A673 (cell line): ENCODE results near the gene MASP2. TPM values are rescaled to one million over a fixed set of nuclear protein-coding genes. Genes with fewer than 3 reads are reported as not detected.

Experiments used
- BruUV-seq: library from RNA; stranded (reverse); fragments of 400-500 nt; replicated peaks from 2 replicates; lab custom pipeline; 2021; lab: Mats Ljungman, UMichigan
- CTCF ChIA-PET: fragments of 300-600 bp; sonication (Branson Sonifier 250); formaldehyde crosslinking; loops from one replicate; lab custom pipeline; 2022; ENCODE audit warnings: antibody characterized with exemption; lab: Charles Lee
- POLR2A ChIA-PET: fragments of 300-600 bp; sonication (Branson Sonifier 250); formaldehyde crosslinking; loops from one replicate; lab custom pipeline; 2022; ENCODE audit warnings: antibody characterized with exemption; ENCODE audit not compliant: low non-redundant PET; lab: Charles Lee
- DNase-seq: peaks from one replicate; pipeline ENCODE4 v3.0.0-alpha.2; 2015; ENCODE audit warnings: low spot score
- H3K27ac ChIP-seq: fragments of 200-600 bp; sonication (generic); 2 replicates; pipeline ENCODE4 v1.5.1; 2016; ENCODE audit warnings: mixed run types, low read depth, mild to moderate bottlenecking, mixed read lengths, antibody characterized with exemption, low read length; ENCODE audit not compliant: poor library complexity, severe bottlenecking
- H3K27me3 ChIP-seq: fragments of 200-600 bp; sonication (generic); replicated peaks from 2 replicates; pipeline ENCODE4 v1.6.1; 2017; ENCODE audit warnings: mixed run types, low read depth, mild to moderate bottlenecking, mixed read lengths, antibody characterized with exemption, low read length; ENCODE audit not compliant: insufficient read depth, poor library complexity
- H3K36me3 ChIP-seq: fragments of 200-600 bp; sonication (generic); 2 replicates; pipeline ENCODE4 v1.6.1; 2016; ENCODE audit warnings: mixed run types, mild to moderate bottlenecking, mixed read lengths, antibody characterized with exemption, low read length; ENCODE audit not compliant: insufficient read depth, poor library complexity, severe bottlenecking
- H3K4me1 ChIP-seq: fragments of 200-600 bp; sonication (generic); 2 replicates; pipeline ENCODE4 v1.6.1; 2017; ENCODE audit warnings: mixed run types, mild to moderate bottlenecking, mixed read lengths, antibody characterized with exemption, low read length; ENCODE audit not compliant: insufficient read depth, poor library complexity, severe bottlenecking
- H3K4me3 ChIP-seq: fragments of 200-600 bp; sonication (generic); 2 replicates; pipeline ENCODE4 v1.5.1; 2016; ENCODE audit warnings: low read depth, mixed run types, mild to moderate bottlenecking, mixed read lengths, low read length; ENCODE audit not compliant: poor library complexity, severe bottlenecking
- H3K9me3 ChIP-seq: fragments of 200-600 bp; sonication (generic); 2 replicates; pipeline ENCODE4 v1.6.1; 2016; ENCODE audit warnings: mixed run types, low read depth, mild to moderate bottlenecking, mixed read lengths, antibody characterized with exemption, low read length; ENCODE audit not compliant: poor library complexity, severe bottlenecking
- EZH2 ChIP-seq: fragments of 200-600 bp; sonication (generic); IDR thresholded peaks from 2 replicates; pipeline ENCODE4 v1.6.1; 2017; ENCODE audit warnings: borderline replicate concordance, low read depth, mild to moderate bottlenecking, mixed read lengths, antibody characterized with exemption, low read length; ENCODE audit not compliant: poor library complexity, severe bottlenecking
- intact Hi-C: fragments of 100-400 bp; cut with micrococcal nuclease; formaldehyde crosslinking; loops from one replicate; pipeline ENCODE4 v1.10.0; 2022; ENCODE audit not compliant: unreplicated experiment
- total RNA-seq: library from RNA; stranded (reverse); gene quantifications from 2 replicates; pipeline ENCODE4 v1.2.3, GENCODE V29; 2021
- TF ChIP-seq, protein P1 (sequence below): fragments of 300-800, 200-600 bp; sonication (generic); conservative IDR thresholded peaks from 2 replicates; pipeline ENCODE4 v1.5.1; 2017; ENCODE audit warnings: low read depth, mild to moderate bottlenecking, antibody characterized with exemption, low read length, moderate library complexity, mixed read lengths

MASP2 gene
- total RNA-seq, 1 experiment from 2014 or later = 0.69 TPM

DNA sequence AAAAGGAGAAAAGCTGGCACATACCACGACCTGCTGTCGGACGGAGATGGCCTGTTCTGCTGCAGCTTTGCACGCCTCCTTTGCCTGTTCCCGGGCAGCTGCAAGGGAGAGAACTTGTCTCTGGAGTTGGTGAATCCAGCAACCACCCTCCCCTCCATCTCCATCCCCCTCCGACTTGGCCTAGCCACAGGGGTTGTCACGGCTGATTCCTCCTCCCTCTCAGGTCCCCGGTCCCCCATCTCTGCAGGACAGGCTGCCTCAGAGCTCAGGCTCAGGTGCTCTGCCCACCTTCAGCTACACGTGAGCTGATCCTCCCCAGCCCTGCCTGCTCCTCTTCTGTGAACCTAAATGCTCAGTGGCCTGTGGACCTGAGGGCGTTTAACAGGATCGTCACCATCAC, 23.8 kb upstream of the MASP2 start:
- Histone ChIP-seq H3K36me3 (peaks cover 85% of the 10 kb centered on the region), H3K4me3 (no peak overlapping the region), H3K4me1 (no peaks in the 10 kb centered on the region), H3K9me3 (no peaks in the 10 kb centered on the region), H3K27me3 (no peaks in the 10 kb centered on the region), H3K27ac (no peak overlapping the region)
- BruUV-seq = no TSS peak
- intact Hi-C loops = no loop called here
- ChIA-PET POLR2A (no interaction called here), CTCF (no interaction called here)
- TF ChIP-seq EZH2 = no peak
- TF ChIP-seq, protein P1, sequence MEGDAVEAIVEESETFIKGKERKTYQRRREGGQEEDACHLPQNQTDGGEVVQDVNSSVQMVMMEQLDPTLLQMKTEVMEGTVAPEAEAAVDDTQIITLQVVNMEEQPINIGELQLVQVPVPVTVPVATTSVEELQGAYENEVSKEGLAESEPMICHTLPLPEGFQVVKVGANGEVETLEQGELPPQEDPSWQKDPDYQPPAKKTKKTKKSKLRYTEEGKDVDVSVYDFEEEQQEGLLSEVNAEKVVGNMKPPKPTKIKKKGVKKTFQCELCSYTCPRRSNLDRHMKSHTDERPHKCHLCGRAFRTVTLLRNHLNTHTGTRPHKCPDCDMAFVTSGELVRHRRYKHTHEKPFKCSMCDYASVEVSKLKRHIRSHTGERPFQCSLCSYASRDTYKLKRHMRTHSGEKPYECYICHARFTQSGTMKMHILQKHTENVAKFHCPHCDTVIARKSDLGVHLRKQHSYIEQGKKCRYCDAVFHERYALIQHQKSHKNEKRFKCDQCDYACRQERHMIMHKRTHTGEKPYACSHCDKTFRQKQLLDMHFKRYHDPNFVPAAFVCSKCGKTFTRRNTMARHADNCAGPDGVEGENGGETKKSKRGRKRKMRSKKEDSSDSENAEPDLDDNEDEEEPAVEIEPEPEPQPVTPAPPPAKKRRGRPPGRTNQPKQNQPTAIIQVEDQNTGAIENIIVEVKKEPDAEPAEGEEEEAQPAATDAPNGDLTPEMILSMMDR = no peak
- DNase-seq = no peak

DNA sequence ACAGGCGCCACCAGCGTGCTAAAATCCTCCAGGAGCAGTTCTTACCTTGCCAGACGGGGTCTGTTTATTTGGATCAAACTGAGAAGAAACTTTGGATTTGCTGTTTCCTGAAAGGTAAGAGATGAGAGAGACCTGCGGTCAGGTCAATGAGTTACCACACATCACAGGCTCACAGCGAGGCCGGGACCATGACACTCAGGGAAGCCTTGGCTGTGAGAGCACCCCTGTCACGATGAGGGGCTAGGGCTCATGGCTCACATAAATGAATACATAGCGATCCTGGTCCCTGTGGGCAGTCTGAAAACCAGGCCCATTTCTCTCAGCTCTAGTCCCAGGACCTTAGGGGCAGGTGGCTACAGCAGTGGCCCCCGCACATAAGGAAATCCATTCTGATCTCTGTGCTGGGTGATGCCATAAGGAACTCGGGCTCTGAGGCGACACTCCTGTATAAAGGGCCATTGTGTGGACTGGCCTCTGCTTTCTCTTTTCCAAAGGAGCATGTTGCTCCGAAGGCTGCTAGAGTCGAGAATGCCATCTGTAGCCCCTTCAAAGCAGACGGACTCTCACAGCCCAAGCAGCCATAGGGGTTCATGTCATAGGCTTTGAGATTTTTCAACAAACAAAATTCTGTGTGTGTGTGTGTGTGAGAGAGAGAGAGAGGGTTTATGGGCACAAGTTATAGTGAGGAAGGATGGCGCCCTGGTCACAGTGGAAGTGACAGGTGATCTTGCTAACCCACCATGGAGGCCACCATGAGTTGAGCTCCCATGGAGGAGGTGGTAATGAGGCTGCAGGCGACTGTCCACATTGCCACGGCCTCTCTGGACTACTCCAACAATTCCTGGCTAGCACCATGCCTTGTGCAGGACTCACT, 21.8 kb upstream of the MASP2 start:
- ChIA-PET CTCF (interaction anchor here (0.6 kb wide), 1 partner anchor 14 kb away, joined by 10 read pairs; no protein-coding TSS in a partner anchor), POLR2A (no interaction called here)
- no peak for DNase-seq
- H3K27ac ChIP-seq = no peak overlapping the region
- TF ChIP-seq EZH2 = no peak
- TF ChIP-seq, protein P1 = no peak
- no peaks in the 10 kb centered on the region for H3K4me1 ChIP-seq
- no peaks in the 10 kb centered on the region for H3K9me3 ChIP-seq
- intact Hi-C loops = no loop called here
- peaks cover 78% of the 10 kb centered on the region for H3K36me3 ChIP-seq
- BruUV-seq = no TSS peak
- H3K27me3 ChIP-seq = no peaks in the 10 kb centered on the region
- H3K4me3 ChIP-seq = no peak overlapping the region

DNA sequence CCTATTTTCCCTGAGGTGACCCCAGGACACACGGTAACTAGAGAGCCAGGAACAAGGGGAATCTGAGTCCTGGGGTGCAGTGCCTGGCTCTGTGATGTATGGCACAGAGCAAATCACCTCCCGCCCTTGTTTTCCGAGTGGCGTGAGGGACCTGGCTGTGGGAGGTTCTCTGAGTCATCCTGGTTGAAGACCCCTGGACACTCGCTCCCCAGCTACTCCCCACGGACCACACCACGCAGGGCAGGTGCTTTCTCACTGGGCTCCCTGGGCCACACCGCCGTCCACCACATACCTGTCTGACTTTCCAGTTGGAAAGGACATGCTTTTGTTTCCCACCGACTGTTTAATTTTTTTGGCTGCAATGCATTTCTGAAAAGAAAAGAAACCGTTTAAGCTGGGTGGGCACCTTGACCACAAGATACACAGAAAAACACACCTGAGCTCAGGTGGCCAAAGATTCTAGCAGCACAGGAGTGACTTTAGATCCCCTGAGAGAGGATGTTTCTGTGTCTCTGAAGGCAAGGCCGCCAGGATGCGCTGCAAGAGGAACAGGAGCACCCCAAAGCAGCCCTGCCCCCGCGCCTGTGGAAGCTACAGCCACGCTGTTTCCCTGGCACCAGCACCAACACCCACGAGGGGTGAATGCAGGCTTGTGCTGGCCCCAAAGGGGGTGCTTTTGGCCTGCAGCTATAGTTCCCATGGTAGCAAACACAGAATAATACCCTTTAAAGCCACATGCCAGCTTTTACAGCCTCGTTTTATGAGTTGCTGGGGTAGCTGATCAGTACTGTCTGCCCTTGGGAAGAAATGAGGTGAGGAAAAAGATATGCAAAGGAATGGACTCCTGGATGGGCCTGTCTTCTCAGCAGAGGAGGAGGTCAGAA, 20.9 kb upstream of the MASP2 start:
- BruUV-seq = no TSS peak
- H3K4me1 ChIP-seq = no peaks in the 10 kb centered on the region
- no peak overlapping the region for H3K4me3 ChIP-seq
- no peak for TF ChIP-seq EZH2
- TF ChIP-seq, protein P1 = no peak
- no peaks in the 10 kb centered on the region for H3K27me3 ChIP-seq
- no peaks in the 10 kb centered on the region for H3K9me3 ChIP-seq
- peaks cover 77% of the 10 kb centered on the region for H3K36me3 ChIP-seq
- DNase-seq = no peak
- H3K27ac ChIP-seq = no peak overlapping the region
- ChIA-PET POLR2A (no interaction called here), CTCF (interaction anchor here (0.6 kb wide), 1 partner anchor 13 kb away, joined by 10 read pairs; no protein-coding TSS in a partner anchor)
- intact Hi-C loops = no loop called here
